Measurements from ENCODE around the gene PLCG1. TPM values are rescaled to one million over a fixed set of nuclear protein-coding genes. Genes with fewer than 3 reads are reported as not detected.

PLCG1 gene
- total and polyA plus RNA-seq, 9 of the 15 experiments (the other 6 are each of a cell fraction or from before 2014, with no cell fraction given) = 1.7 to 67.0 (median 34.8) TPM

DNA sequence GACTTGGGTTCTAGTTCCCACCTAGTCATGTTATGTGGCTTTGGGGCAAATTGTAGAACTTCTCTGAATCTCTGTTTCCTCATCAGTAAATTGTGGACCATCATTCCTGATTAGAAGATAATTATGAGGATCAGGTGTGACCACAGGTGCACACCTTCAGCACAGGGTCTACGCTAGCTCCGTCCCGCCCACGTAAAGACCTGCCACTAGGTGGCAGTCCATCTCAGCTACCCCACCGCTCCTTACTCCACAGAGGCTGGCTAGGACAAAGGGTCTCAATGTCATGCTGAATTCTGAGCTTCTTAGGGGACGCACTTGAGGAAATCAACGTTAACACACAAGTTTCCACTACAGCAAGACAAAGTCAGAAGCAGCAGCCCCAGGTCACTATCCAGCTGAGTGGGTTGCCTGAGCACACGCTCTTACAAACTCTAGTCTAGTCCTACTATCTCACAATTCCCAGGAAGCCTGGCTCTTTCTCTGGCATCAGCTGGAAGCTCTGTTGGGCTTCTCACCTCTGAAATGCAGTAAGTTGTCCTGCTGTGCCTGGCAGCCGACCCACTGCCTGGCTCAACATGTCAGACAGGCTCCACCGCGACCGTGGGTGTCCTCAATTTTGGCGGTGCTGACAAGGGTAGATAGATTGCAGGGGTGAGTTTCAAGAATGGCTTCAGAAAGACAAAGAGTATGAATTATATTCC, 2.0 kb upstream of the PLCG1 start (continued):
- TF ChIP-seq, protein P1, sequence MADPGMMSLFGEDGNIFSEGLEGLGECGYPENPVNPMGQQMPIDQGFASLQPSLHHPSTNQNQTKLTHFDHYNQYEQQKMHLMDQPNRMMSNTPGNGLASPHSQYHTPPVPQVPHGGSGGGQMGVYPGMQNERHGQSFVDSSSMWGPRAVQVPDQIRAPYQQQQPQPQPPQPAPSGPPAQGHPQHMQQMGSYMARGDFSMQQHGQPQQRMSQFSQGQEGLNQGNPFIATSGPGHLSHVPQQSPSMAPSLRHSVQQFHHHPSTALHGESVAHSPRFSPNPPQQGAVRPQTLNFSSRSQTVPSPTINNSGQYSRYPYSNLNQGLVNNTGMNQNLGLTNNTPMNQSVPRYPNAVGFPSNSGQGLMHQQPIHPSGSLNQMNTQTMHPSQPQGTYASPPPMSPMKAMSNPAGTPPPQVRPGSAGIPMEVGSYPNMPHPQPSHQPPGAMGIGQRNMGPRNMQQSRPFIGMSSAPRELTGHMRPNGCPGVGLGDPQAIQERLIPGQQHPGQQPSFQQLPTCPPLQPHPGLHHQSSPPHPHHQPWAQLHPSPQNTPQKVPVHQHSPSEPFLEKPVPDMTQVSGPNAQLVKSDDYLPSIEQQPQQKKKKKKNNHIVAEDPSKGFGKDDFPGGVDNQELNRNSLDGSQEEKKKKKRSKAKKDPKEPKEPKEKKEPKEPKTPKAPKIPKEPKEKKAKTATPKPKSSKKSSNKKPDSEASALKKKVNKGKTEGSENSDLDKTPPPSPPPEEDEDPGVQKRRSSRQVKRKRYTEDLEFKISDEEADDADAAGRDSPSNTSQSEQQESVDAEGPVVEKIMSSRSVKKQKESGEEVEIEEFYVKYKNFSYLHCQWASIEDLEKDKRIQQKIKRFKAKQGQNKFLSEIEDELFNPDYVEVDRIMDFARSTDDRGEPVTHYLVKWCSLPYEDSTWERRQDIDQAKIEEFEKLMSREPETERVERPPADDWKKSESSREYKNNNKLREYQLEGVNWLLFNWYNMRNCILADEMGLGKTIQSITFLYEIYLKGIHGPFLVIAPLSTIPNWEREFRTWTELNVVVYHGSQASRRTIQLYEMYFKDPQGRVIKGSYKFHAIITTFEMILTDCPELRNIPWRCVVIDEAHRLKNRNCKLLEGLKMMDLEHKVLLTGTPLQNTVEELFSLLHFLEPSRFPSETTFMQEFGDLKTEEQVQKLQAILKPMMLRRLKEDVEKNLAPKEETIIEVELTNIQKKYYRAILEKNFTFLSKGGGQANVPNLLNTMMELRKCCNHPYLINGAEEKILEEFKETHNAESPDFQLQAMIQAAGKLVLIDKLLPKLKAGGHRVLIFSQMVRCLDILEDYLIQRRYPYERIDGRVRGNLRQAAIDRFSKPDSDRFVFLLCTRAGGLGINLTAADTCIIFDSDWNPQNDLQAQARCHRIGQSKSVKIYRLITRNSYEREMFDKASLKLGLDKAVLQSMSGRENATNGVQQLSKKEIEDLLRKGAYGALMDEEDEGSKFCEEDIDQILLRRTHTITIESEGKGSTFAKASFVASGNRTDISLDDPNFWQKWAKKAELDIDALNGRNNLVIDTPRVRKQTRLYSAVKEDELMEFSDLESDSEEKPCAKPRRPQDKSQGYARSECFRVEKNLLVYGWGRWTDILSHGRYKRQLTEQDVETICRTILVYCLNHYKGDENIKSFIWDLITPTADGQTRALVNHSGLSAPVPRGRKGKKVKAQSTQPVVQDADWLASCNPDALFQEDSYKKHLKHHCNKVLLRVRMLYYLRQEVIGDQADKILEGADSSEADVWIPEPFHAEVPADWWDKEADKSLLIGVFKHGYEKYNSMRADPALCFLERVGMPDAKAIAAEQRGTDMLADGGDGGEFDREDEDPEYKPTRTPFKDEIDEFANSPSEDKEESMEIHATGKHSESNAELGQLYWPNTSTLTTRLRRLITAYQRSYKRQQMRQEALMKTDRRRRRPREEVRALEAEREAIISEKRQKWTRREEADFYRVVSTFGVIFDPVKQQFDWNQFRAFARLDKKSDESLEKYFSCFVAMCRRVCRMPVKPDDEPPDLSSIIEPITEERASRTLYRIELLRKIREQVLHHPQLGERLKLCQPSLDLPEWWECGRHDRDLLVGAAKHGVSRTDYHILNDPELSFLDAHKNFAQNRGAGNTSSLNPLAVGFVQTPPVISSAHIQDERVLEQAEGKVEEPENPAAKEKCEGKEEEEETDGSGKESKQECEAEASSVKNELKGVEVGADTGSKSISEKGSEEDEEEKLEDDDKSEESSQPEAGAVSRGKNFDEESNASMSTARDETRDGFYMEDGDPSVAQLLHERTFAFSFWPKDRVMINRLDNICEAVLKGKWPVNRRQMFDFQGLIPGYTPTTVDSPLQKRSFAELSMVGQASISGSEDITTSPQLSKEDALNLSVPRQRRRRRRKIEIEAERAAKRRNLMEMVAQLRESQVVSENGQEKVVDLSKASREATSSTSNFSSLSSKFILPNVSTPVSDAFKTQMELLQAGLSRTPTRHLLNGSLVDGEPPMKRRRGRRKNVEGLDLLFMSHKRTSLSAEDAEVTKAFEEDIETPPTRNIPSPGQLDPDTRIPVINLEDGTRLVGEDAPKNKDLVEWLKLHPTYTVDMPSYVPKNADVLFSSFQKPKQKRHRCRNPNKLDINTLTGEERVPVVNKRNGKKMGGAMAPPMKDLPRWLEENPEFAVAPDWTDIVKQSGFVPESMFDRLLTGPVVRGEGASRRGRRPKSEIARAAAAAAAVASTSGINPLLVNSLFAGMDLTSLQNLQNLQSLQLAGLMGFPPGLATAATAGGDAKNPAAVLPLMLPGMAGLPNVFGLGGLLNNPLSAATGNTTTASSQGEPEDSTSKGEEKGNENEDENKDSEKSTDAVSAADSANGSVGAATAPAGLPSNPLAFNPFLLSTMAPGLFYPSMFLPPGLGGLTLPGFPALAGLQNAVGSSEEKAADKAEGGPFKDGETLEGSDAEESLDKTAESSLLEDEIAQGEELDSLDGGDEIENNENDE (IDR thresholded peaks at IDR 0.05; ENCODE audit: low read depth, low read length) = no peak
- no peak for TF ChIP-seq SRSF3 (IDR thresholded peaks at IDR 0.05; ENCODE audit: insufficient read depth, low read length)
- TF ChIP-seq PTRF (tag; IDR thresholded peaks at IDR 0.05) = no peak
- no peak for TF ChIP-seq ZNF324 (CRISPR knock-in tag; IDR thresholded peaks at IDR 0.05)
- no peak for TF ChIP-seq MIER1 (IDR thresholded peaks at IDR 0.05; ENCODE audit: low read depth)
- TF ChIP-seq ZNF224 (CRISPR knock-in tag; IDR thresholded peaks at IDR 0.05) = no peak
- no peak for TF ChIP-seq CBX2 (IDR thresholded peaks at IDR 0.05; ENCODE audit: insufficient read depth, low read length, poor library complexity, severe bottlenecking)
